CD1c-positive myeloid dendritic cell (primary cell): ENCODE results near the gene LTBP3.

ENCODE experiments used
- DNase-seq: peaks from one replicate; pipeline ENCODE4 v3.0.0-alpha.2; 2016; ENCODE audit errors: extremely low spot score

LTBP3 gene

DNA sequence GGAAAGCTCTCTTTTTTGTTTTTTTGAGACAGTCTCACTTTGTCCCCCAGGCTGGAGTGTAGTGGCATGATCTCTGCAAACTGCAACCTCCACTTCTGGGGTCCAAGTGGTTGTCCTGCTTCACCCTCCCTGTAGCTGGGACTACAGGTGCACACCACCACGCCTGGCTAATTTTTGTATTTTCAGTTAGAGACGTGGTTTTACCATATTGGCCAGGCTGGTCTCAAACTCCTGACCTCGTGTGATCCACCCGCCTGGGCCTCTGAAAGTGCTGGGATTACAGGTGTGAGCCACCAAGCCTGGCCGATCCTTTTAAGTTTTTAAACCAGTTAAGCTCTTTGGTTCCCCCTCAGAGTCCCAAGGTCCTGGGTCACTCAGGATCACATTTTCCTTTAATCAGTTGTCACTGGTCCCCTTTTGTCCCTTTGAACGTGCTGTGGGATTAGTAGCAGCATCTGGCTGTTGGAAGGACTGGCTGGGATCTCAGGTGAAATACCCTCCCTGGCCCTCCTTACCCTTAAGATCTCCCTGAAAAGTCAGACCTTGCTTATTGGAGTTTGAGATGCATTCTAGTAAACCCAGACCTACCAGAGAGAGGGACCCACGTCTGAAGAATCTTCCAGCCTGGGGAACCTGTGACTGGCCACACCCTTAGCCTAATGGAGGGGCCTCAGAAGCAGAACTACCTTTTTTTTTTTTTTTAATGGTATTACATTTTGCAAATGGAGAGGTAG lies 51.2 kb downstream of the LTBP3 start:
- peak; percentile 32 for DNase-seq

DNA sequence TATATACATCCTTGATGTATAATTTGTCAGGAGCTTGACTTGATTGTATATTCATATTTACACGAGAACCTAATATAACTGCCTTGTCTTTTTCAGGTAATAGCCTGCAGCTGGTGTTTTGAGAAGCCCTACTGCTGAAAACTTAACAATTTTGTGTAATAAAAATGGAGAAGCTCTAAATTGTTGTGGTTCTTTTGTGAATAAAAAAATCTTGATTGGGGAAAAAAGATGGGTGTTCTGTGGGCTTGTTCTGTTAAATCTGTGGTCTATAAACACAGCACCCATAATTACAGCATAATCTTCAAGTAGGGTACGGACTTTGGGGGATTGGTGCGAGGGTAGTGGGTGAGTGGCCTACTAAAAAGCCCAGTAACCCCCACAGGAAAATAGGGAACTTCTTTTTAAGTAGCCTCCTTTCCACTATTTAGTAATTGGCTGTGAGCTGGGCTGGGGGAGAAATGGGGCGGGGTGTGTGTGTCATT lies 51.8 kb downstream of the LTBP3 start:
- DNase-seq, result peak; percentile 67

DNA sequence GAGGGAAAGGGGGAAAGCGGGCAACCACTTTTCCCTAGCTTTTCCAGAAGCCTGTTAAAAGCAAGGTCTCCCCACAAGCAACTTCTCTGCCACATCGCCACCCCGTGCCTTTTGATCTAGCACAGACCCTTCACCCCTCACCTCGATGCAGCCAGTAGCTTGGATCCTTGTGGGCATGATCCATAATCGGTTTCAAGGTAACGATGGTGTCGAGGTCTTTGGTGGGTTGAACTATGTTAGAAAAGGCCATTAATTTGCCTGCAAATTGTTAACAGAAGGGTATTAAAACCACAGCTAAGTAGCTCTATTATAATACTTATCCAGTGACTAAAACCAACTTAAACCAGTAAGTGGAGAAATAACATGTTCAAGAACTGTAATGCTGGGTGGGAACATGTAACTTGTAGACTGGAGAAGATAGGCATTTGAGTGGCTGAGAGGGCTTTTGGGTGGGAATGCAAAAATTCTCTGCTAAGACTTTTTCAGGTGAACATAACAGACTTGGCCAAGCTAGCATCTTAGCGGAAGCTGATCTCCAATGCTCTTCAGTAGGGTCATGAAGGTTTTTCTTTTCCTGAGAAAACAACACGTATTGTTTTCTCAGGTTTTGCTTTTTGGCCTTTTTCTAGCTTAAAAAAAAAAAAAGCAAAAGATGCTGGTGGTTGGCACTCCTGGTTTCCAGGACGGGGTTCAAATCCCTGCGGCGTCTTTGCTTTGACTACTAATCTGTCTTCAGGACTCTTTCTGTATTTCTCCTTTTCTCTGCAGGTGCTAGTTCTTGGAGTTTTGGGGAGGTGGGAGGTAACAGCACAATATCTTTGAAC lies 52.5 kb downstream of the LTBP3 start:
- peak; percentile 19 for DNase-seq

DNA sequence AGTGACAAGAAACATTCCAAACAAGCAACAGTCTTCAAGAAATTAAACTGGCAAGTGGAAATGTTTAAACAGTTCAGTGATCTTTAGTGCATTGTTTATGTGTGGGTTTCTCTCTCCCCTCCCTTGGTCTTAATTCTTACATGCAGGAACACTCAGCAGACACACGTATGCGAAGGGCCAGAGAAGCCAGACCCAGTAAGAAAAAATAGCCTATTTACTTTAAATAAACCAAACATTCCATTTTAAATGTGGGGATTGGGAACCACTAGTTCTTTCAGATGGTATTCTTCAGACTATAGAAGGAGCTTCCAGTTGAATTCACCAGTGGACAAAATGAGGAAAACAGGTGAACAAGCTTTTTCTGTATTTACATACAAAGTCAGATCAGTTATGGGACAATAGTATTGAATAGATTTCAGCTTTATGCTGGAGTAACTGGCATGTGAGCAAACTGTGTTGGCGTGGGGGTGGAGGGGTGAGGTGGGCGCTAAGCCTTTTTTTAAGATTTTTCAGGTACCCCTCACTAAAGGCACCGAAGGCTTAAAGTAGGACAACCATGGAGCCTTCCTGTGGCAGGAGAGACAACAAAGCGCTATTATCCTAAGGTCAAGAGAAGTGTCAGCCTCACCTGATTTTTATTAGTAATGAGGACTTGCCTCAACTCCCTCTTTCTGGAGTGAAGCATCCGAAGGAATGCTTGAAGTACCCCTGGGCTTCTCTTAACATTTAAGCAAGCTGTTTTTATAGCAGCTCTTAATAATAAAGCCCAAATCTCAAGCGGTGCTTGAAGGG lies 53.3 kb downstream of the LTBP3 start:
- DNase-seq, result peak; percentile 34

DNA sequence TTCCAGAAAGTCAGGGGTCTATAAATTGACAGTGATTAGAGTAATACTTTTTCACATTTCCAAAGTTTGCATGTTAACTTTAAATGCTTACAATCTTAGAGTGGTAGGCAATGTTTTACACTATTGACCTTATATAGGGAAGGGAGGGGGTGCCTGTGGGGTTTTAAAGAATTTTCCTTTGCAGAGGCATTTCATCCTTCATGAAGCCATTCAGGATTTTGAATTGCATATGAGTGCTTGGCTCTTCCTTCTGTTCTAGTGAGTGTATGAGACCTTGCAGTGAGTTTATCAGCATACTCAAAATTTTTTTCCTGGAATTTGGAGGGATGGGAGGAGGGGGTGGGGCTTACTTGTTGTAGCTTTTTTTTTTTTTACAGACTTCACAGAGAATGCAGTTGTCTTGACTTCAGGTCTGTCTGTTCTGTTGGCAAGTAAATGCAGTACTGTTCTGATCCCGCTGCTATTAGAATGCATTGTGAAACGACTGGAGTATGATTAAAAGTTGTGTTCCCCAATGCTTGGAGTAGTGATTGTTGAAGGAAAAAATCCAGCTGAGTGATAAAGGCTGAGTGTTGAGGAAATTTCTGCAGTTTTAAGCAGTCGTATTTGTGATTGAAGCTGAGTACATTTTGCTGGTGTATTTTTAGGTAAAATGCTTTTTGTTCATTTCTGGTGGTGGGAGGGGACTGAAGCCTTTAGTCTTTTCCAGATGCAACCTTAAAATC lies 54.0 kb downstream of the LTBP3 start:
- DNase-seq, result peak; percentile 54

DNA sequence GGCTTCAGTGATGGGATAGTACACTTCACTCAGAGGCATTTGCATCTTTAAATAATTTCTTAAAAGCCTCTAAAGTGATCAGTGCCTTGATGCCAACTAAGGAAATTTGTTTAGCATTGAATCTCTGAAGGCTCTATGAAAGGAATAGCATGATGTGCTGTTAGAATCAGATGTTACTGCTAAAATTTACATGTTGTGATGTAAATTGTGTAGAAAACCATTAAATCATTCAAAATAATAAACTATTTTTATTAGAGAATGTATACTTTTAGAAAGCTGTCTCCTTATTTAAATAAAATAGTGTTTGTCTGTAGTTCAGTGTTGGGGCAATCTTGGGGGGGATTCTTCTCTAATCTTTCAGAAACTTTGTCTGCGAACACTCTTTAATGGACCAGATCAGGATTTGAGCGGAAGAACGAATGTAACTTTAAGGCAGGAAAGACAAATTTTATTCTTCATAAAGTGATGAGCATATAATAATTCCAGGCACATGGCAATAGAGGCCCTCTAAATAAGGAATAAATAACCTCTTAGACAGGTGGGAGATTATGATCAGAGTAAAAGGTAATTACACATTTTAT lies 54.7 kb downstream of the LTBP3 start:
- no peak for DNase-seq

DNA sequence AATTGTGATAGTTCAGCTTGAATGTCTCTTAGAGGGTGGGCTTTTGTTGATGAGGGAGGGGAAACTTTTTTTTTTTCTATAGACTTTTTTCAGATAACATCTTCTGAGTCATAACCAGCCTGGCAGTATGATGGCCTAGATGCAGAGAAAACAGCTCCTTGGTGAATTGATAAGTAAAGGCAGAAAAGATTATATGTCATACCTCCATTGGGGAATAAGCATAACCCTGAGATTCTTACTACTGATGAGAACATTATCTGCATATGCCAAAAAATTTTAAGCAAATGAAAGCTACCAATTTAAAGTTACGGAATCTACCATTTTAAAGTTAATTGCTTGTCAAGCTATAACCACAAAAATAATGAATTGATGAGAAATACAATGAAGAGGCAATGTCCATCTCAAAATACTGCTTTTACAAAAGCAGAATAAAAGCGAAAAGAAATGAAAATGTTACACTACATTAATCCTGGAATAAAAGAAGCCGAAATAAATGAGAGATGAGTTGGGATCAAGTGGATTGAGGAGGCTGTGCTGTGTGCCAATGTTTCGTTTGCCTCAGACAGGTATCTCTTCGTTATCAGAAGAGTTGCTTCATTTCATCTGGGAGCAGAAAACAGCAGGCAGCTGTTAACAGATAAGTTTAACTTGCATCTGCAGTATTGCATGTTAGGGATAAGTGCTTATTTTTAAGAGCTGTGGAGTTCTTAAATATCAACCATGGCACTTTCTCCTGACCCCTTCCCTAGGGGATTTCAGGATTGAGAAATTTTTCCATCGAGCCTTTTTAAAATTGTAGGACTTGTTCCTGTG lies 55.4 kb downstream of the LTBP3 start:
- DNase-seq, result peak; percentile 41

DNA sequence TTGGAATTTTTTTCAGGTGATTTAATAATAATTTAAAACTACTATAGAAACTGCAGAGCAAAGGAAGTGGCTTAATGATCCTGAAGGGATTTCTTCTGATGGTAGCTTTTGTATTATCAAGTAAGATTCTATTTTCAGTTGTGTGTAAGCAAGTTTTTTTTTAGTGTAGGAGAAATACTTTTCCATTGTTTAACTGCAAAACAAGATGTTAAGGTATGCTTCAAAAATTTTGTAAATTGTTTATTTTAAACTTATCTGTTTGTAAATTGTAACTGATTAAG lies 55.9 kb downstream of the LTBP3 start:
- no peak for DNase-seq

DNA sequence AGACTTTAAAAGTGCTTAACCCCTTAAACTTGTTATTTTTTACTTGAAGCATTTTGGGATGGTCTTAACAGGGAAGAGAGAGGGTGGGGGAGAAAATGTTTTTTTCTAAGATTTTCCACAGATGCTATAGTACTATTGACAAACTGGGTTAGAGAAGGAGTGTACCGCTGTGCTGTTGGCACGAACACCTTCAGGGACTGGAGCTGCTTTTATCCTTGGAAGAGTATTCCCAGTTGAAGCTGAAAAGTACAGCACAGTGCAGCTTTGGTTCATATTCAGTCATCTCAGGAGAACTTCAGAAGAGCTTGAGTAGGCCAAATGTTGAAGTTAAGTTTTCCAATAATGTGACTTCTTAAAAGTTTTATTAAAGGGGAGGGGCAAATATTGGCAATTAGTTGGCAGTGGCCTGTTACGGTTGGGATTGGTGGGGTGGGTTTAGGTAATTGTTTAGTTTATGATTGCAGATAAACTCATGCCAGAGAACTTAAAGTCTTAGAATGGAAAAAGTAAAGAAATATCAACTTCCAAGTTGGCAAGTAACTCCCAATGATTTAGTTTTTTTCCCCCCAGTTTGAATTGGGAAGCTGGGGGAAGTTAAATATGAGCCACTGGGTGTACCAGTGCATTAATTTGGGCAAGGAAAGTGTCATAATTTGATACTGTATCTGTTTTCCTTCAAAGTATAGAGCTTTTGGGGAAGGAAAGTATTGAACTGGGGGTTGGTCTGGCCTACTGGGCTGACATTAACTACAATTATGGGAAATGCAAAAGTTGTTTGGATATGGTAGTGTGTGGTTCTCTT lies 56.5 kb downstream of the LTBP3 start:
- peak; percentile 45 for DNase-seq

DNA sequence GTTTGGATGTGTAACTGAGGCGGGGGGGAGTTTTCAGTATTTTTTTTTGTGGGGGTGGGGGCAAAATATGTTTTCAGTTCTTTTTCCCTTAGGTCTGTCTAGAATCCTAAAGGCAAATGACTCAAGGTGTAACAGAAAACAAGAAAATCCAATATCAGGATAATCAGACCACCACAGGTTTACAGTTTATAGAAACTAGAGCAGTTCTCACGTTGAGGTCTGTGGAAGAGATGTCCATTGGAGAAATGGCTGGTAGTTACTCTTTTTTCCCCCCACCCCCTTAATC lies 57.0 kb downstream of the LTBP3 start:
- DNase-seq, result no peak

DNA sequence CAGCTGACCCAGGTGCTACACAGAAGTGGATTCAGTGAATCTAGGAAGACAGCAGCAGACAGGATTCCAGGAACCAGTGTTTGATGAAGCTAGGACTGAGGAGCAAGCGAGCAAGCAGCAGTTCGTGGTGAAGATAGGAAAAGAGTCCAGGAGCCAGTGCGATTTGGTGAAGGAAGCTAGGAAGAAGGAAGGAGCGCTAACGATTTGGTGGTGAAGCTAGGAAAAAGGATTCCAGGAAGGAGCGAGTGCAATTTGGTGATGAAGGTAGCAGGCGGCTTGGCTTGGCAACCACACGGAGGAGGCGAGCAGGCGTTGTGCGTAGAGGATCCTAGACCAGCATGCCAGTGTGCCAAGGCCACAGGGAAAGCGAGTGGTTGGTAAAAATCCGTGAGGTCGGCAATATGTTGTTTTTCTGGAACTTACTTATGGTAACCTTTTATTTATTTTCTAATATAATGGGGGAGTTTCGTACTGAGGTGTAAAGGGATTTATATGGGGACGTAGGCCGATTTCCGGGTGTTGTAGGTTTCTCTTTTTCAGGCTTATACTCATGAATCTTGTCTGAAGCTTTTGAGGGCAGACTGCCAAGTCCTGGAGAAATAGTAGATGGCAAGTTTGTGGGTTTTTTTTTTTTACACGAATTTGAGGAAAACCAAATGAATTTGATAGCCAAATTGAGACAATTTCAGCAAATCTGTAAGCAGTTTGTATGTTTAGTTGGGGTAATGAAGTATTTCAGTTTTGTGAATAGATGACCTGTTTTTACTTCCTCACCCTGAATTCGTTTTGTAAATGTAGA lies 57.6 kb downstream of the LTBP3 start:
- peak; percentile 65 for DNase-seq

DNA sequence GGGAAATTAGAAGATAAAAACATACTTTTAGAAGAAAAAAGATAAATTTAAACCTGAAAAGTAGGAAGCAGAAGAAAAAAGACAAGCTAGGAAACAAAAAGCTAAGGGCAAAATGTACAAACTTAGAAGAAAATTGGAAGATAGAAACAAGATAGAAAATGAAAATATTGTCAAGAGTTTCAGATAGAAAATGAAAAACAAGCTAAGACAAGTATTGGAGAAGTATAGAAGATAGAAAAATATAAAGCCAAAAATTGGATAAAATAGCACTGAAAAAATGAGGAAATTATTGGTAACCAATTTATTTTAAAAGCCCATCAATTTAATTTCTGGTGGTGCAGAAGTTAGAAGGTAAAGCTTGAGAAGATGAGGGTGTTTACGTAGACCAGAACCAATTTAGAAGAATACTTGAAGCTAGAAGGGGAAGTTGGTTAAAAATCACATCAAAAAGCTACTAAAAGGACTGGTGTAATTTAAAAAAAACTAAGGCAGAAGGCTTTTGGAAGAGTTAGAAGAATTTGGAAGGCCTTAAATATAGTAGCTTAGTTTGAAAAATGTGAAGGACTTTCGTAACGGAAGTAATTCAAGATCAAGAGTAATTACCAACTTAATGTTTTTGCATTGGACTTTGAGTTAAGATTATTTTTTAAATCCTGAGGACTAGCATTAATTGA lies 58.3 kb downstream of the LTBP3 start:
- peak; percentile 70 for DNase-seq

DNA sequence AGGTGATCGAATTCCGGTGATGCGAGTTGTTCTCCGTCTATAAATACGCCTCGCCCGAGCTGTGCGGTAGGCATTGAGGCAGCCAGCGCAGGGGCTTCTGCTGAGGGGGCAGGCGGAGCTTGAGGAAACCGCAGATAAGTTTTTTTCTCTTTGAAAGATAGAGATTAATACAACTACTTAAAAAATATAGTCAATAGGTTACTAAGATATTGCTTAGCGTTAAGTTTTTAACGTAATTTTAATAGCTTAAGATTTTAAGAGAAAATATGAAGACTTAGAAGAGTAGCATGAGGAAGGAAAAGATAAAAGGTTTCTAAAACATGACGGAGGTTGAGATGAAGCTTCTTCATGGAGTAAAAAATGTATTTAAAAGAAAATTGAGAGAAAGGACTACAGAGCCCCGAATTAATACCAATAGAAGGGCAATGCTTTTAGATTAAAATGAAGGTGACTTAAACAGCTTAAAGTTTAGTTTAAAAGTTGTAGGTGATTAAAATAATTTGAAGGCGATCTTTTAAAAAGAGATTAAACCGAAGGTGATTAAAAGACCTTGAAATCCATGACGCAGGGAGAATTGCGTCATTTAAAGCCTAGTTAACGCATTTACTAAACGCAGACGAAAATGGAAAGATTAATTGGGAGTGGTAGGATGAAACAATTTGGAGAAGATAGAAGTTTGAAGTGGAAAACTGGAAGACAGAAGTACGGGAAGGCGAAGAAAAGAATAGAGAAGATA lies 59.0 kb downstream of the LTBP3 start, which contains the start of gene MALAT1:
Gene MALAT1 (plus strand): TSS at position 69 of the 736 bp plus-strand sequence.
- DNase-seq, result peak; percentile 98

DNA sequence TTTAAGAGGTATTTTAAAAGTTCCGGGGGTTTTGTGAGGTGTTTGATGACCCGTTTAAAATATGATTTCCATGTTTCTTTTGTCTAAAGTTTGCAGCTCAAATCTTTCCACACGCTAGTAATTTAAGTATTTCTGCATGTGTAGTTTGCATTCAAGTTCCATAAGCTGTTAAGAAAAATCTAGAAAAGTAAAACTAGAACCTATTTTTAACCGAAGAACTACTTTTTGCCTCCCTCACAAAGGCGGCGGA lies 59.5 kb downstream of the LTBP3 start:
- no peak for DNase-seq

DNA sequence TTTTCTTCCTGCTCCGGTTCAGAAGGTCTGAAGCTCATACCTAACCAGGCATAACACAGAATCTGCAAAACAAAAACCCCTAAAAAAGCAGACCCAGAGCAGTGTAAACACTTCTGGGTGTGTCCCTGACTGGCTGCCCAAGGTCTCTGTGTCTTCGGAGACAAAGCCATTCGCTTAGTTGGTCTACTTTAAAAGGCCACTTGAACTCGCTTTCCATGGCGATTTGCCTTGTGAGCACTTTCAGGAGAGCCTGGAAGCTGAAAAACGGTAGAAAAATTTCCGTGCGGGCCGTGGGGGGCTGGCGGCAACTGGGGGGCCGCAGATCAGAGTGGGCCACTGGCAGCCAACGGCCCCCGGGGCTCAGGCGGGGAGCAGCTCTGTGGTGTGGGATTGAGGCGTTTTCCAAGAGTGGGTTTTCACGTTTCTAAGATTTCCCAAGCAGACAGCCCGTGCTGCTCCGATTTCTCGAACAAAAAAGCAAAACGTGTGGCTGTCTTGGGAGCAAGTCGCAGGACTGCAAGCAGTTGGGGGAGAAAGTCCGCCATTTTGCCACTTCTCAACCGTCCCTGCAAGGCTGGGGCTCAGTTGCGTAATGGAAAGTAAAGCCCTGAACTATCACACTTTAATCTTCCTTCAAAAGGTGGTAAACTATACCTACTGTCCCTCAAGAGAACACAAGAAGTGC lies 60.0 kb downstream of the LTBP3 start:
- peak; percentile 85 for DNase-seq

DNA sequence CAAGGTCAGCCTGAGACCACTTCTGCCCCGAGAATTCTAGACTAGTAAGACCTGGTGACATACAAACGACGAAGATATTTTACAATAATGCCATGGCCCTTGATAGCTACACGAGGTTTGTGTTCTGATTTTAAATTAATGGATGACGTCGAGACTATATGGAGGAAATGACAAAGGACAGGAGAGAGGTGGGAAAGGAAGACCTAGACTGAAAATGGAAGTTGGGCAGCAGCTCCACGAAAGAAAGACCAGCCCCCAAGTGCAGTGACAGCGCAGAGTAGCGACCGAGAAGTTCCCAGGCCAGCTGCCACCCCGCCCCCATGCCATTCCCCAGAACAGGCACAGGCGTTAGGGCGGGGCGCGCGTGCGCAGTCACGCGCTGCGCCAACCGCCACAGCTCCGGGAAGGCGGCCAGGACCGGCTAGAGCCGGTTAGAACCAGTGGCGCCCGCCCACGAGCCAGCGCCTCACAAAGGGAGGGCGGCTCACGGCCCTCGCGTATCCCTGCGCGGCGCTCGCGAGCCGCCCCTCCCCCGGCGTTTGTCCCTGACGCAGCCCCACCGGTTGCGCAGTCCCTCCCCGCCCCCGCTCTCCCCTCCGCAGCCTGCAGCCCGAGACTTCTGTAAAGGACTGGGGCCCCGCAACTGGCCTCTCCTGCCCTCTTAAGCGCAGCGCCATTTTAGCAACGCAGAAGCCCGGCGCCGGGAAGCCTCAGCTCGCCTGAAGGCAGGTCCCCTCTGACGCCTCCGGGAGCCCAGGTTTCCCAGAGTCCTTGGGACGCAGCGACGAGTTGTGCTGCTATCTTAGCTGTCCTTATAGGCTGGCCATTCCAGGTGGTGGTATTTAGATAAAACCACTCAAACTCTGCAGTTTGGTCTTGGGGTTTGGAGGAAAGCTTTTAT lies 60.8 kb downstream of the LTBP3 start:
- DNase-seq, result peak; percentile 100
